Nephron (organoid): Measurements from ENCODE around the gene SP3.

Experiments used
- H3K27ac Mint-ChIP-seq, 3 experiments: 2 replicates each; pipeline ENCODE4 v1.8.0; 2020; ENCODE audit warnings: mixed read lengths in 3 of 3, mild to moderate bottlenecking in 2 of 3, moderate library complexity in 1 of 3
- H3K27me3 Mint-ChIP-seq: 2 replicates; pipeline ENCODE4 v1.8.0; 2021; ENCODE audit warnings: low read depth, mild to moderate bottlenecking, moderate library complexity, mixed read lengths
- H3K36me3 Mint-ChIP-seq: 2 replicates; pipeline ENCODE4 v1.8.0; 2020; ENCODE audit warnings: low read depth, mixed read lengths
- H3K4me1 Mint-ChIP-seq: 2 replicates; pipeline ENCODE4 v1.8.0; 2020; ENCODE audit warnings: mixed read lengths
- H3K4me3 Mint-ChIP-seq, 3 experiments: 2 replicates each; pipeline ENCODE4 v1.8.0; 2020; ENCODE audit warnings: mild to moderate bottlenecking in 3 of 3, mixed read lengths in 3 of 3, moderate library complexity in 2 of 3
- H3K9me3 Mint-ChIP-seq: 2 replicates; pipeline ENCODE4 v1.8.0; 2020; ENCODE audit warnings: mixed read lengths
- CTCF ChIP-seq, 3 experiments: fragments of 200-600 bp; sonication (generic); IDR thresholded peaks; one replicate each; pipeline ENCODE4 v1.5.0; 2021; ENCODE audit warnings: antibody characterized with exemption in 3 of 3; ENCODE audit not compliant: unreplicated experiment in 3 of 3

Gene SP3

GRCh38 chr2:173964565-173965371, 405 bp downstream of the SP3 start:
- H3K36me3 Mint-ChIP-seq: peaks cover 32% of the 10 kb centered on the region
- TF ChIP-seq CTCF (IDR thresholded peaks at IDR 0.05; ENCODE audit: unreplicated experiment in 3 of 3): no peak
- peaks cover 37% of the 10 kb centered on the region for H3K4me1 Mint-ChIP-seq
- no peaks in the 10 kb centered on the region for H3K27me3 Mint-ChIP-seq
- H3K4me3 Mint-ChIP-seq: peak overlapping the region; percentile 87 to 98 (median 91)
- peaks cover 11% of the 10 kb centered on the region for H3K9me3 Mint-ChIP-seq
- peak overlapping the region; percentile 99 to 100 (median 99) for H3K27ac Mint-ChIP-seq

- H3K36me3 Mint-ChIP-seq: peaks cover 39% of the 10 kb centered on the region
- H3K4me1 Mint-ChIP-seq: peaks cover 42% of the 10 kb centered on the region
- no peak for TF ChIP-seq CTCF (IDR thresholded peaks at IDR 0.05; ENCODE audit: unreplicated experiment in 3 of 3)
These were observed 1.2 kb downstream of the SP3 start for GRCh38 chr2:173963817-173964564.

GRCh38 chr2:173963323-173963816, 1.8 kb downstream of the SP3 start:
- peaks cover 14% of the 10 kb centered on the region for H3K9me3 Mint-ChIP-seq
- peaks cover 47% of the 10 kb centered on the region for H3K4me1 Mint-ChIP-seq
- peak overlapping the region; percentile 93 to 98 (median 96) for H3K4me3 Mint-ChIP-seq
- peak; percentile 44 to 52 (median 51) for TF ChIP-seq CTCF (IDR thresholded peaks at IDR 0.05; ENCODE audit: unreplicated experiment in 3 of 3)
- no peaks in the 10 kb centered on the region for H3K27me3 Mint-ChIP-seq
- peaks cover 46% of the 10 kb centered on the region for H3K36me3 Mint-ChIP-seq
- peak overlapping the region; percentile 98 to 100 (median 99) for H3K27ac Mint-ChIP-seq

More at GRCh38 chr2:173963817-173964564, 1.2 kb downstream of the SP3 start:
- H3K4me3 Mint-ChIP-seq: peak overlapping the region; percentile 83 to 98 (median 87)
- H3K27me3 Mint-ChIP-seq: no peaks in the 10 kb centered on the region
- peak overlapping the region; percentile 99 to 100 (median 100) for H3K27ac Mint-ChIP-seq
- H3K9me3 Mint-ChIP-seq: peaks cover 13% of the 10 kb centered on the region

GRCh38 chr2:173962583-173963110, 2.5 kb downstream of the SP3 start:
- Mint-ChIP-seq H3K27me3 (no peaks in the 10 kb centered on the region), H3K36me3 (peaks cover 48% of the 10 kb centered on the region), H3K27ac (peak overlapping the region; percentile 98 to 100 (median 99)), H3K9me3 (peaks cover 14% of the 10 kb centered on the region), H3K4me1 (peaks cover 51% of the 10 kb centered on the region), H3K4me3 (peak overlapping the region; percentile 93 to 98 (median 96))
- no peak for TF ChIP-seq CTCF (IDR thresholded peaks at IDR 0.05; ENCODE audit: unreplicated experiment in 3 of 3)

GRCh38 chr2:173962031-173962430, 3.1 kb downstream of the SP3 start:
- no peaks in the 10 kb centered on the region for H3K27me3 Mint-ChIP-seq
- H3K36me3 Mint-ChIP-seq: peaks cover 54% of the 10 kb centered on the region
- TF ChIP-seq CTCF (IDR thresholded peaks at IDR 0.05; ENCODE audit: unreplicated experiment in 3 of 3): no peak
- H3K4me3 Mint-ChIP-seq: peak overlapping the region; percentile 93 to 98 (median 96)
- H3K4me1 Mint-ChIP-seq: peaks cover 56% of the 10 kb centered on the region
- peak overlapping the region; percentile 88 to 99 (median 98) for H3K27ac Mint-ChIP-seq
- H3K9me3 Mint-ChIP-seq: peaks cover 14% of the 10 kb centered on the region
